ENCODE data around the gene LNX1.

LNX1 gene

DNA sequence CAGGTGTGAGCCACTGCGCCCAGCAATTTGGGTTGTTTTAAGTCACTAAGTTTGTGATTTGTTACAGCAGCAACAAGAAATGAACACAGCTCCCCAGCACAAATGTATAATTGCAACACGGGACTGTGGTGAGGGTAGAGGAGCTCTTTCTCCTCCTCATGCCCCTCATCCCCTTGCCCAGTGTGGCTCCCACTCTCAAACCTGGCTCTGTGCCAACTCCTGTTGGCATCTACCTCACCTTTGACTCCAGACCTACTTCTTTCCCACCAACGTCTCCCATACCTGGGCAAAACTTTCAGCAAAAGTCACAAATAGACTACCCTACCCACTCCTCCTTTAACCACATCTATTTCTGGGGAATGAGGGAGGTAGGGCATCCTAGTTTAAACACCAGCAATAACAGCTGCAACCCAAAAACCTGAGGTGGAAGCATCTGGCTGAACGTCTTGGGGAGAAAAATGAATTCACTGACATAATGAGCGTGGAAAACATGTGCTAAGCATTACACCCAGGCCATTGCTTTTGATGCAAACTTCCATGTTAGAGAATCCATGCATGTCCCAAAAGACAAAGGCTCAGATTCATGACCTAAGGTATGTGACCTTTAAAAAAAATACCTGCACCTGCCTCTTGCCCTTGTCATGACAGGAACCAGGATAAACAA is 19.2 kb downstream of the LNX1 start:
- no peak for DNase-seq (ENCODE audit: low spot score)

DNA sequence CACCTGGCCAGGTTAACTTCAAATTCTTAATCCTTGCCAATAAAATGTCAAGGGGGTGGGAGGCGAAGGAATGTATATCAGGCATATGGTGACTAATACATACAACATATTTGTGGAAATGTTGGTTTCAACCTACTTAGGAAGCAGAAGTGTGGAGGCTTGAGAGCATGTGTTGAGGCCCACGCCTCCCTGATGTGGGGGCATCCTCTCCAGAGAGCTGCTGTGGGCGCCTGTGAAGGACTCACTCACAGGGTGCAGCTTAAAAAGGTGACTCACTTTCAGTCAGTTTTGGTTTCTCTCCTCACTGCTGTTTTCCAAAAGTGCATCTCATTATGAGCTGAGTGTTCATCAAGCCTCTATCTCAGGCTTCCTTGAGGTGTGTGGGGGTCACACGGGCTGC is 27.5 kb downstream of the LNX1 start:
- no peak for DNase-seq (ENCODE audit: low spot score)

DNA sequence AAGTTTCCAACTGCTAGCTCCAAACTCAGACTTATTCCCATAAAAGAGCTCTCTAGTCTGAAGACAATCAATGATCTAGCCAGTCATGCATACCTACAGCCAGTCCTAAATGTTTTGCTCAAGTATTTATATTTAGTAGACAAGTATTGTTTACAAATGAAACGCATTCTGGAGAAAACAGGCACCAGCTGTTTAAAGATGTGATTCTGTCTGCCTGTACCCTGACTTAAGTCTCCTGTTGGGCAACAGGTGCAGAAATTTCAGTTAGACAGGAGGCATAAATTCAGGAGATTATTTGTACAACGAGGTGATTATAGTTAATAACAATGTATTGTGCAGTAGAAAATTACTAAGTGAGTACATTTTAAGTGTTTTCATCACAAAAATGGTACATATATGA is 28.9 kb downstream of the LNX1 start:
- DNase-seq (ENCODE audit: low spot score): no peak

DNA sequence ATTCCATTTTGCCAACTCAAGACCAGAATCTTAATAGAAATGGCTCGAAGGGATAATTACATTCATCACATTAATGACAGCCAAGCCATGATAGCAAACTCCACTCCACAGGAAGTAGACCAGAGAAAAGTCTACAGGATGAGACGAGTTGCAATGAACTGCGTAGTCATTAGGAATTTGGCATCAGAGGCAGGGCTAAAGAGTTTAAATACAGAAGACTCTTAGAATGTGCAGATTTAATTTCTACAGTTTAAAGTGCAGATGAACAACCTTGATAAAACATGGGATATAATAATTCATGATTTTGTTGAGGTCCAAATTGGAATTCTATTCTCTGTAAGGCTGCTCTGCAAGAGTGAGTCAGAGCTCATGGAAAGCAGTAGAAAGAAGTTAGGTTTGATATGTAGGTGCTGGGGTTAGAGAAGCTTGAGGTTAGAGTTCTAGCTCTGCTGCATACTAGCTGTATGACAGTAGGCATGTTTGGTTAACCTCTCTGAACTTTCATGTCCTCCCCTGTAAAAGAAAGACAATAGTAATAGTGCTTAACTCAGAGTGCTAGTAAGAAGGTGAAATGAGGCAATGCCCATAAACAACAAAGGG is 32.2 kb downstream of the LNX1 start:
- no peak for DNase-seq (ENCODE audit: low spot score)

DNA sequence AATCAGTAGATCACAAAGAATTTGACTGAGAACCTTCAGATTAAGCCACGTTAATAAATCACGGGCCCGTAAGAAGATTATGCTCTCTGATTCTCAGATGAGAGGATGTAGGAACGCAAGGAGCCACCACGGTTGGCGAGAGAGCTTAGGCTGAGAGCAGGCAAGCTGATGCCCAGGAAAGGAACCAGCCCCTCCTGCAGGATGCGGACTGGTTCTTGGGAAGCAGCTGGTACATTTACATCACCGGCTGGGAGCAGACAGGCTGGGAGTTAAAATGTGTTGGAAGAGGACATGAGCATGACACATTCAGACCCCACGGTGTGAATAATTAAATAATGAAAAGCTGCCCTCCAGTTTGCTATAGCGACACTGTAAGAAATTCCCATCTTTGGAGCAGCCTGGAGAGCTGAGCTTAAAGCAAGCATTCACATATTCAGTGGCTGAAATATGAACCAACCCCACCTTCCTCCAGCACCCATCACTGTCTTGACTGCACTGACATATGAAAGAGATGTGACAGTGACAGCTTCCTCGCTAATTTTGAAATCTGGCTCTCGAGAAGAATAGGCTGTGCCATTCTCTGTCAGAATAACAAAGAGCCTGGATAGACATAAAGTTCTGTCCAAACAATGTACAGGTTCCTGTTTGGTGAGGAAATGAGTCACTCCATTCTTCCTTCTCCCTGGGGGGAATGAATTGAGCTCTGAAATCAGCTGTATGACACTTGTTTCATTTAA is 33.1 kb downstream of the LNX1 start:
- DNase-seq (ENCODE audit: low spot score): no peak

DNA sequence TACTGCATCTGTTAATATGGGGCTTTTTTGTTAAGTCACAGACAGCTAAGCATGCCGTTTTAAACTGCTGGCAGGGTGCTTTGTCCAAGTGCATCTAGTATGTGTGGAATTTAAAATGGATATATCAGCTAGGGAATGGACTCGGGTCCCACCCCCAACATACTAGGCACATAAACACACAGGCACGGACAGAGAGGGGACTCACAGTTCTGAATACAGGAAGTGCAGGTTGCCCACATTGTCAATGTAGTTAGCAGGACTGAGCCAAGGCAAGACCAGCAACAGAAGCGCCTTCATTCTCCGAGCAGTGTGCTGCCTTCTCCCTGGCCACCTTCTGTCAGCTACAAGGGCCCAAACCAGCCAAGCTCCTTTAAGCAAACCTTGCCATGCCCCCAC is 33.6 kb downstream of the LNX1 start:
- DNase-seq (ENCODE audit: low spot score): no peak

DNA sequence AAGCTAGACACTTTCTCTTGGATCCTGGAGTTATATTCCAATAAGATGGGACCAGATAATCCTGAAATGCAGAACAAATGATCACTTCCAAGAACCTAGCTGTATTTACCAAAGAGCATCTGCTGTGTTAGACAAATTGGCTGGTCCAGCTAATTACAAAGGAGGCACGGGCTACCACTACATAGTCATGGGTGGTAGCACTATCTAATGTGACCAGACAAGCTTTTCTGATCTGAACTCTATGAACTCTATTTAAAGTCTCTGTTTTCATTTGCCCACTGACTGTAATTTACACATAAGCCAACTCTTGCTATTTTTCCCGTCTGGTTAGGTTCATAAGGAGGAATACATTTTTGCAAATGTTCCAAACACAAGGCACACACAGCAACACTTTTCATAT is 34.6 kb downstream of the LNX1 start:
- DNase-seq (ENCODE audit: low spot score): no peak

DNA sequence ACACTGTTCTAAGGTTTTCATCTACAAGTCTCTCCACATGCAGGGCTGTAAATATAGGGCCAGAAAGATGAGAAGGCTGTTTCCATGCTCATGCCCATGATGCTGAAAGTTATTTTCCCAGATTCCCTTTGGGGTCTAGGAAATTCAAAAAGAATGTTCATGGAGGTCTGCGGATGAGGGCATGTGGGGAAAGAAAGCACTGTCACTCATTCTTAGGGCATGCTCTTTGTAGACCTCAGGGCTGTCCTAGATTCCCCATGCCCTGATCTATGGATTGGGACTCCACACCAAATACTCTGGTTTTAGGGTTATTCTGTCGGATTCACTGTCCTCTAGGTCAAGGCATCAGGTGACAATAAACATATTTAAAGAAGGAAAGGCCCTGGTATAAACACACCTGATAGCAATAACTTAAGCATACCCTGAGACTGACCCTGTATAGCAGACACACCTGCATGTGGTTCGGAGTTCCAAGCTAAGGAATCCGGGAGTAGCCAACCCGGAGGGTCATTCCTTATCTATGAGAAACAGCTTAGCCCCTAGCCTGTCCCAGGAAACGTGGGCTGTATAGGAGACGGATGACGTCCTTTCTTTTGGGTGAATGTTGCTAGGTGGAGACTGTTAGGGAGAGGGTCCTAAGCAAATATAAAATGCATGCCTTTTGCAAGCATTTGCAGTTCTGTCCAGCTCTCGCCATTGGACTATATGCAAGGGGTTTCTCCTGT is 37.6 kb downstream of the LNX1 start:
- DNase-seq (ENCODE audit: low spot score): no peak

DNA sequence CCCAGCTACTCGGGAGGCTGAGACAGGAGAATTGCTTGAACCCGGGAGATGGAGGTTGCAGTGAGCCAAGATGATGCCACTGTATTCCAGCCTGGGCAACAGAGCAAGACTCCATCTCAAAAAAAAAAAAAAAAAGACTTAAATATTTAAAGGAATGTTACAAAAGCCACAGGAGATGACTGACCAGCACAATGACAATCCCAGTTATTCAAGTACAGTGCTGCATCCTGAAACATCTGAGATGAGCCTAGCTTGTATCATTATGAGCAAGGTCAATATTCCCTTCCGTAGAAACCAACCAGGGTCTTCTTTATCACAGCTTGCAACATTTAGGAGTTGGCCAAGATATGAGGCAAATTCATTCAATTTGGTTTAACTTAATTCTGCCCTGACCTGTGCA is 38.6 kb downstream of the LNX1 start:
- DNase-seq (ENCODE audit: low spot score): no peak

DNA sequence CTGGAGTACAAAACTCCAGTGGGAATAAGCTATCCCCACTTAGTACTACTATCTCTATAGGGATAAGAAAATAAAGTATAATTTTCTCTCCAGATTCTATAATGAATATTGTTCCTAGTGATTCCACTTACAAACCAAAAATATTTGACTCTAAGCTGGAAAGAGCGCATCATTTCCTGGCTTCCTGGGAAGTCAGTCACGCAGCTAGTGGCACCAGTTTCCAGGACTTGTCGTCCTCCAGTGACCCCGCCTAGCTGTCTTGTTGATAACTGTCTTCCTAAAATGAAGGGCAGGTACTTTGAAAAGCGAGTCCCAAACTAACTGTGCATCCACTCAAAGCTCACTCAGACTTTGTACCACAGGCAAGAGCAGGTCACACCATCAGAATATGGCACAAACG is 39.3 kb downstream of the LNX1 start:
- no peak for DNase-seq (ENCODE audit: low spot score)

DNA sequence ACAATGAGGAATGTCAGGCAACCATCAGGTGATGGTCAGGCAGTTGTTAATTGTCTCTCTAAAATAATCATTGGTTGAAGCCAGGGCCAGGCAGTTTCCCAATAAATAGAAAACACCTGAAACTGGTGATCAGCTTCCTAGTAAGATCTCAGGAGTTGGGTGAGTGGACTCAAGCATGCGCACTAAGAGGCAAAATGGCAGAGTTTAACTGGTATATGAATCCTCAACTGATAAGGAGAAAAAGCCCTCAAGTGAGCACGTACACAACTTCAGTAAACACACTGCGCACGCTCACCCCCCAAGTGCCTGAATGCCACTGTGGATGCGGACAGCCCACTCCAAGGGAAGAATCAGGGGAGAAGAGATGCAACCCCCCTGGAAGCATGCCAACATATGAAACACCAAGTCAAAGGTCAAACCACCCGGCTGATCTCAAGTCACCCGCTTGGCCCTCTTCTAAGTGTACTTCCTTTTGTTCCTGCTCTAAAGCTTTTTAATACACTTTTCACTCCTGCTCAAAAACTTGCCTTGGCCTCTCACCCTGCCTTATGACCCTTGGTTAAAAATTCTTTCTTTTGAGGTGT is 39.9 kb downstream of the LNX1 start:
- DNase-seq (ENCODE audit: low spot score): no peak

DNA sequence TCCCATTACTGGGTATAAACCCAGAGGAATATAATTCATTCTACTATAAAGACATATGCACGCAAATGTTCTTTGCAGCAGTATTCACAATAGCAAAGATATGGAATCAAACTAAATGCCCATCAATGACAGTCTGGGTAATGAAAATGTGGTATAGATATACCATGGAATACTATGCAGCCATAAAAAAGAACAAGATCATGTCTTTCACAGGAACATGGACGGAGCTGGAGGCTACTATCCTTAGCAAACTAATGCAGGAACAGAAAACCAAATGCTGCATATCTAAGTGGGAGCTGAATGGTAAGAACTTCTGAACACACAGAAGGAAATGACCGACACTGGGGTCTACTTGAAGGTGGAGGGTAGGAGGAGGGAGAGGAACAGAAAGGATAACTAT is 42.6 kb downstream of the LNX1 start:
- no peak for DNase-seq (ENCODE audit: low spot score)

DNA sequence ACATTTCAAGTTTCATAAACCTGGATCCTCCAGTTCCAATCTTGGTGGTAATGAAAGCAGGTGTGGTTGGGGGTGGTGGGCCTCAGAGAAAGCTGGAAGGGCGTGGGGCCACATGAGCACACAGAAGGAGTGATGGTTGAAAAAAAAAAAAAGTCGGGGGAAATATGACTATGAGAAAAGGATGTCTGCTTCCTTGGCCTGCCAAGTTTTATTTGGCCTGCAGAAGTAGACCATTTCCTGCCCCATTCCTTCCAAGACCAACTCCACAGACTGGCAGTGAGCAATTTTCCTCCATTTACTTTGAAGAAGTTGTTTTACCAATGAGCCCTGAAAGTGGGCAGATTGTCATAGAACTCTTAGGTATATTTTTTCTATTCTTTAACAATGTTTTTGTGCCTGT is 43.3 kb downstream of the LNX1 start:
- no peak for DNase-seq (ENCODE audit: low spot score)

DNA sequence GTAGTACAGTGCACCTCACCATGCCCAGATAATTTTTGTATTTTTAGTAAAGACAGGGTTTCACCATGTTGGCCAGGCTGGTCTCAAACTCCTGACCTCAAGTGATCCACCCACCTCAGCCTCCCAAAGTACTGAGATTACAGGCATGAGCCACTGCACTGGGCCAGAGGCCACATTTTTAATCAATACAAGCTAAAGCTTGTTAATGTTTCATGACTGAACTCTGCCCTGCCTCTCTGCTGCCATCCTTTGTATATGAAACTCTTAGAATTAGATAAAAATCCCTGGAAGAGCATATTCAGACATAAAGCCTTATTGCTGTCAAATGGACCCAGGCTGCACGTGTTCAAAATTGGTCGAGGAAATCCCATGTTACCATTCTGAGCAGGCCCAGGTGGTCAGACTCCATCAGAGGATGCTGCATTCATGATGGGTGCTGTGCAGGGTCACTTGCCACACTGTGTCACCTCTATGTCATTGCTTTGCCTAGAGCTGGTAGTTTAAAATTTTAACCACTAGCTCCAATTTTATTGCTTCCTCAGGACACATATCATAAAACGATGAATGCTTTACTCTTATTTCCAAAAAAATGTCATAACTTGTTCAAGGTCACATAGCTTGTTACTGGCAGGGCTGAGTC is 45.2 kb downstream of the LNX1 start:
- DNase-seq (ENCODE audit: low spot score): no peak

DNA sequence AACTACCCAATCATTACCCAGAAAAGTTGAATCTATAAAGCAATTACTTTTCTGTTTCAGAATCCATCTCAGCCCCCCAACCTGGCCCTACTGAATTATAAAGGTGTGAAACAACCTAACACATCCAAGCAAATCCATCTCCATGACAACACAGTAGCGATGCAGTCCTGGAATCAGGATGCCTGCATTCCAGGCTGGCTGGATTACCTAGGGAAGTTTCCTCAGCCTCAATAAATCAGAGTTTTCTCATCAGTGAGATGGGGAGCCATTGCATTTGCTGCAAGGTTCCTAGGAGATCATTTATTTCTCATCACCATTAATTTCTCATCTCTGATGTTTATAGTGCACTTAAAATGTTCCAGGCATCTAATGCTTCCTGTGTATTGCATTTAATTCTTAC is 46.0 kb downstream of the LNX1 start:
- no peak for DNase-seq (ENCODE audit: low spot score)

DNA sequence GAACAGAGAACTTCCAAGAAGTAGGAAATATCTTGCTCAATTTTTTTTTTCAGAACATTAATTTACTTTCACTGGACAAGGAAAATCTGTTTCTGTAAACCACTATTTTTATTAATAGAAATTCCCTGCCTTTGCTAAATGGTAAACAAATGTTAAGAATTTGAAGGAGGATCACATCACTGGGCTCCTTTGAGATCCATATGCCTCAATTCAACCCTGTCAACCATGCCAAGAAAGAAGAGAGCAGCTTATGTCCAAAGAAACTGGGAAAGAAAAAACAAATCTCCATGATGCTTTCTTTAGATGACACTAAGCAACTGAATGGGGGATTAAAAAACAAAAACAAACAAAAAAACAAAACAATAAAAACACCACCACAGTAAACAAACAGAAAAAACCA is 47.7 kb downstream of the LNX1 start:
- DNase-seq (ENCODE audit: low spot score): no peak

DNA sequence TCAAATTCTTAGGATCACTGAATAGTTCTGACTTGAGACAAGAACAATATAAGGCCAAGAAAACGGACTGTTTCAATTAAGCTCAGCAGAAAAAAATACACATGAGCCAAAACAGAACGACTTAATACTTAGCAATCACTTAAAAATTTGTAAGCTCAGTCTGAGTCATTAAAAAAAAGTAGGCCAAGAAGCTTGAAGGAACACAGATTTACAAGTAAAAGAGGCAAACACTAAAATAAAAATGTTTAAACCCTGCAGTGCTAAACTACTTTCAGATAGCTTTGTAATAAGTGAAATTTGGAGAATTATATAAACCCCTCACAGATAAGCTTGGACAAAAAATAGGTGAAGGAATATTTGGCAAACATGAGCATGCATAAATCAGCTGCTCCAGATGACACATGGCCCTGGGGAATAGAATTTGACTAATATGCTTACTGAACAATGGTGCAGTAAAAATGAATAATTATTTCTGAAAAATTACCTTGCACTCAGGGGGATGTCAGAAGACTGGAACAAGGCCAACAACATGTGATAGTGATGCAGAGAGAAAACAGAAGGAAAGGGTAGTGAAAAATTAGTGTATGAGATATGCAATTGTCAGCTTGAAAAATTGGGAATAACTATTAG is 49.6 kb downstream of the LNX1 start:
- DNase-seq (ENCODE audit: low spot score): no peak

DNA sequence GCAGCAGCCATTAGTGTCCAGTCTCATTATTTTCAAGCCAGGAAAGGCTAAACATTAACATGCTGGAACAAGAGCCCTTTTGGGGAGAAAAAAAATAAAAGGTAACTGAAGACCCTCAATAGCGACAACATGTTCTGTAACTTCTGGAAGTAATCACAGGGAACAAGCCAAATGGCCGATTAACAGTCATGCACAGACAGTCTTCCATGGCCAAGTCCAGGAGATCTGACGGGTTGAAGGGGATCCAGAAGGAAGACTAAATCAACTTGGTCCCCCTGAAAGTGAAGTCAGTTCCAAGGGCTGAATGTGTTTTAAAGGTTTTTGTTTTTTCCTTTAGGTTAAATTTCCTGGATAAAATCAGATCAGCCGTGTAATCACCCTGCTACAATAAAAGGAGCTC is 52.5 kb downstream of the LNX1 start:
- no peak for DNase-seq (ENCODE audit: low spot score)

DNA sequence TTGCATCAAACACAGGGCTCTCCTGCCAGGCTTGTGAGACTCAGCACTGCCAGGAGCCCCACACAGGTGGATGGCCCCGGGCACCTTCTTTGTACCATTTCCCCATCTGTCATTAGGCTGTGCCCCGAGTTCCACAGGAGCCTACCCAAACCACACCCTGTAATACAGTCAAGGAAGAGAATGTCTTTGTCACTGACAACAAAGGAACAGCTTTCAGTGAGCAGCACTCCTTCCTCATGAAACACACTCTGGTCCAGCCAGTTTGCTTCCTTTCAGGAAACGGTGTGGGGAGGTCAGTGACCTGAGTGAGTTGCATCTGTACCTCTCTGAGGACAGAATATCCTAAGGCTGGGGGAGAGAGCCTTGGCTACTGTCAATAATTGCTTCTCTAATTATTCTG is 53.7 kb downstream of the LNX1 start:
- DNase-seq (ENCODE audit: low spot score): no peak

DNA sequence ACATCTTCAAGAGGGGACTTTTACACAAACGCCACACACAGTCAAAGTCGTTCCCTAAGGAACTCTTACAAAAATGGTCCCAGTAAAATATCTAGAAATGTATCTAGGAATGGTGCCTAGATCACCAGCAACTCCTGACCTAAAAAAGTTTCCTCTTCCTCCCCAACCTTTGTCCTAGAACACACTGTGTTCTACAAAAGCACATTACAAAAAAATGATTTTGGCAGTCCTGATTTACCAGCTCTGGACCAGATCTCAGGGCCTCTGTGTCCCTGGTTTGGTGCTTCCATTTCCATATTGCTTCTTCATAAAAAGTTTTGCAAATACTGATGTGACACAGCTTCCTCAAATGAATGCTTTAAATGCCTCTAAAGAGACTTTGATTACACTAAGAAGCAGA is 55.0 kb downstream of the LNX1 start:
- DNase-seq (ENCODE audit: low spot score): no peak

DNA sequence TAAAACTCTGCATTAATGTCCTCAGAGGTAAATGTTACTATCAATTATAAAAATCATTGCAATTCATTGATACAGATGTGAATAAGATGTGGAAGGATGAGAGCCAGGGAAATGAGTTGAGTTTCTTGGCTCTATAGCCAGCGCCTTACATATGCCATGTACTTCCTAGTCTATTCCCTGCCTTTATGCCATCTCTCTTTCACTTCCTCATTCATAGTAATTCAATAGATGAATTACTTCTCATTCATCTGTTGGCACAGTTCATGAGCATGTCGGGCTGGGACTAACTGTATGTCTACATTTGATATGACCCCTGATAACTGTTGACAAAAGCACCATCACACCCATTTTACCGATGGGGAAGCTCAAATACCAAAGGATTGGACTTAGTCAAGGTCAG is 55.7 kb downstream of the LNX1 start:
- DNase-seq (ENCODE audit: low spot score): no peak

DNA sequence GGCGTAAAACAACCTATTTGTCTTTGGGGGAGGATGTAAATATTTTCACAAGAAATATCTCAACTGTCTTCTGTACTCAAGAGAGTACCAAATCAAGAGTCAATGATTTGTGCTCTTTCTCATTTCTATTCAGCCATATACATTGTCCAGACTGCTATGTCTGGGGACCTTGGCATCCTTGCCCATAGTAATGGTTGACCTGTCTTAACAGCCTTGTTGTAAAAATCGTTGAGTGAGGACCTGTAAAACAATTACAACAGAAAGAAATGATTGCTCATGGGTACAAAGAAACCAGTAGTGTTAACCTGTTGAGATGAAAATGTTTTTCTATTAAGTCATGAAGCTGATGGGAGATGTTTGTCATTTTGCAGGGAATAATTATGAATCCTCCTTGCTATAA is 56.6 kb downstream of the LNX1 start:
- no peak for DNase-seq (ENCODE audit: low spot score)

Measured in activated CD4-positive, alpha-beta T cell treated with anti-CD3 and anti-CD28 coated beads, Interleukin-2, Interleukin-4, amounts not matched to agents 100 ng/mL and 50 ng/mL, durations not matched to agents 16 hours and 8 hours (primary cell).